HuH-7 (cell line): ENCODE data around the gene OPA3.
"Not testable (repeated sequence)": the region's sequence is repeated elsewhere in the genome, so short reads cannot be mapped to it uniquely, and the experiment has no call there.

ENCODE experiments used
- DNase-seq: peaks from one replicate; pipeline ENCODE4 v3.0.0; 2011; ENCODE audit warnings: low spot score

Gene OPA3

DNA sequence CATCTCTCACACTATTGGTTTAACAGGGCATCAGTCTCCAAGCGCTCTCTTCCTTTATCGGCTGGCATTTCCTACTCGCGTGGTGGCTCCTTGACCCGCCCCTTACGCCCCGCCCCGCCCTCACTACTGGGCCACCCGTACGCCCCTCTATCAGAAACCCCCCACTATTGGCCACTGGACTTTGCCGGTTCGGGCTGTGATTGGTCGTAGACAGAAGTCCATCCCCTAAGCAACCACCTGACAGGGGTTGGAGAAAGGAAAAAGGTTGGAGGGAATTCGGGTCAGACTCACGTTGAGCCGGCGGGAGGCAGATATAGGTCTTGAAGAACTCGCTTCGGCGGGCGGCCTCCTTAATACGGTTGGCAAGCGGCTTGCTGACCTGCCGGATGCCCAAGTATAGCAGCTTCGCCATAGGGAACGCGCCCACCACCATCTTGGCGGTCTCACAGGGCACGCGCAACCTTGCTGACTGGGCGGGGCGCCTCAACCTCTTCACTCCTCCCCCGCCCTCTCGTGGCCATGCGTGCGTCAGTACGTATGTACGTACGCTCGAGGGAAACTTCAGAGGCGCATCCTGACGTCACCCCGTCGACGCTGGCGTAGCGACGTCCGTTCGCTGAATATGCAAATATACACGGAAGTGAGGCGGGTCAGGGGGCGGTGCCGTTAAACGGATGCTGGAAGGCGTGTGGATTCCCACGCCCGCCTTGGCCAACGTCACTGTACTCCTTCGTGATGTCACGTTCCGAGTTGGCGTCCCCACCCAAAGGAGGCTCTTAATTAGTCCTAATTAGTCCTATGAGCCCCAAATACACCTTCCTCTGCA is at the start of gene OPA3:
TSS of gene OPA3 (minus strand) at position 471 of the 826 bp plus-strand sequence. CDS start at position 433, 38 bp downstream.
- DNase-seq = peak; percentile 90

DNA sequence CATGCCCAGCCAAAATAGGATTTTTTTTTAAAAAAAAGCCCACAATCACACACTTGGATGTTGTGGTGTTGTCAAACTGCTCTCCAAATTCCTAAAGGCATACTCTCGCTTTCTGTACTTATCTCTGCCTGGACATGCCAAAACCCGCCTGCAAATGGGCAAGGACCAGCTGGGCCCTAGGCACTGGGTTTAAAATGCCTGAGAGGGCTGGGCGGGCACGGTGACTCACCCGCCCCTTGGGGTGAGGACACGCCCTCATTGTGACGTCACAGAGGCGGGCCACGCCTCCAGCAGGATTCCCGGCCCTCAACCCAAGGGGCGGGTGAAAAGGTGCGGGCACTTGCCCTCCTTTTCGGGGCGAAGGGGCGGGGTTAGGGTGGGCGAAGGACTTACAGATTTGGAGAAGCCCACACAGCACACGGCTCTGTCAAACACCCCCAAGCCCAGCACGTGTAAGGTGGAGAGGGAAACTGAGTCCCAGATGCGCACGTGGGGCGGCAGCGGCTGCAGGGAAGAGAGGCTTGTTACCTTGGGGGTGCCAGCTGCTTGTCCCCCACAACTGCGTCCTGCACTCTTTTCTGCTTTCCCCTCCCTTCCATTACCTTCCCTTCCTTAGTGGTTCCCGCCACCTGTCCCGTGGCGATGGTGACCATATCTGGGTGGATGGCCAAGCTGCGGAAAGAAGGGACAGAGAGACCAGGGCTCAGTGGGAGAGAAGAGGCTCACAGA is 48.0 kb upstream of the OPA3 start:
- DNase-seq = no peak

- no peak for DNase-seq
These were observed 45.9 kb upstream of the OPA3 start for GRCh38 chr19:45630463-45630862.

DNA sequence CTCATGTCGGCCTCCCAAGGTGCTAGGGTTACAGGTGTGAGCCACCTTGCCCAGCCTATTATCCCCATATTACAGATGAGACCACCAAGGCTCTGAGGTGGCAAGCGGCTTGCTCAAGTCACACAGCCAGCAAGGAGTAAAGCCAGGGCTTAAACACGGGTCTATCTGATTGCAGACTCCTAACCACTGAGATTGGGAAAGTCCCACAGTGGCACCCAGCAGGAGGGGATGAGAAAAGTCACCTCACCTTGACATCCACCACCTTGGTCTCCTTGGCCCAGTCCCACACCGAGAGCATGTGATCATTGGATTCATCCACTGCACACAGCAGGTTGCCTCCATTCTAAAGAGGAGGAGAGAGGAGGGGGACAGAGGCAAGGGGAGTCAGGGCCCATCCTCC is 45.1 kb upstream of the OPA3 start:
- DNase-seq = no peak

DNA sequence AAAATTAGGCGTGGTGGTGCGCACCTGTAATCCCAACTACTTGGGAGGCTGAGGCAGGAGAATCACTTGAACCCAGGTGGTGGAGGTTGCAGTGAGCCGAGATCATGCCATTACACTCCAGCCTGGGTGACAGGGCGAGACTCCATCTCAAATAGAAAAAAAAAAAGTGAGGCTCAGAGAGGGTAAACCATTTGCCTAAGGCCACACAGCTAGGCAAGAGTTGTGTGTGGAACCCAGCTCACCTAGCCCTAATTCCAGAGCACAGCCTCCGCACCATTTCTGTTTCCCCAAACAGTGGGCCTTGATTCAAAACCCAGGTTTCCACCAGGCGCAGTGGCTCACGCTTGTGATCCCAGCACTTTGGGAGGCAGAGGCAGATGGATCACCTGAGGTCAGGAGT is 43.6 kb upstream of the OPA3 start:
- not testable (repeated sequence) for DNase-seq

- DNase-seq = no peak
These were observed 39.4 kb upstream of the OPA3 start for GRCh38 chr19:45623984-45624383.

GRCh38 chr19:45621976-45622503 is 37.4 kb upstream of the OPA3 start:
- no peak for DNase-seq

- no peak for DNase-seq
These were observed 36.8 kb upstream of the OPA3 start for GRCh38 chr19:45621389-45621788.

GRCh38 chr19:45616704-45617017 is 32.1 kb upstream of the OPA3 start:
- no peak for DNase-seq

DNA sequence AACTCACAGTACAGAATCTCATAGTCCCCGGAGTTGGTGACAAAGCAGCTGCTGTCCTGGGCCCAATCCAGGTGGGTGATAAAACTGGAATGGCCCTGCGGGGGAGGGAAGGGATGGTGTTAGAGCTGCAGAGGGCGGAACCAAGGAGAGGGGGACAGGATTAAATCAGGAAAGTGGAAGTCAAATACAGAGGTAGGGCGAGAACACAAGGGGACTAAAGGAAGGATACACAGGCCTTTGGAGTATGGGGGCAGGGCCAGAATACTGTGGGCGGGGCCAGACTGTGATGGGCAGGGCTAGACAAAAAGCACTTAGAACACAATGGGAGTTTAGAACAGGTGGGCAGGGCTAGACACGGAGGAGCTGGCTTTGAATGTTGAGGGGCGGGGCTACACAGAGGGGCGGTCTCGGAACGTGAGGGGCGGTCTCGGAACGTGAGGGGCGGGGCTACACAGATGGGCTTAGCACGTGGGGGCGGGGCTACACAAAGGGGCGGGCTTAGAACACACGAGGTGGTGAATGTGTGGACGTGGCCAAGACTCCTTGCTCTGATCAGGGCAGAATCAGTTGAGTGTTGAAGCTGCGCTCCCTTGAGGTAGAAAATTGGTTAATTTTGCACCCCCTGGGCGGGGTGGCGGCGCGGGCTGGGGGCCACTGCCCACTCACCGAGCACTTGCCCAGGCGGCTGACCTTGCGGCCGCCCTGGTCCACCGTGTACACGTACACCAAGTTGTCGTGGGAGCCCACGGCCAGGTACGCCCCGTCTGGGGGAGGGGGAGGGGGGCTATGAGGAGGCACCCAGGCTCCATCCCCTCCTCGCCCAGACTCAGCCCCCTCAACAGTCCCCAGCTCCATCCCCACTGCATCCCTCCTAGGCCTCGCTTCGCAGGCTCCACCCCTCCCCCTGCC is 31.4 kb upstream of the OPA3 start:
- peak; percentile 65 for DNase-seq

DNA sequence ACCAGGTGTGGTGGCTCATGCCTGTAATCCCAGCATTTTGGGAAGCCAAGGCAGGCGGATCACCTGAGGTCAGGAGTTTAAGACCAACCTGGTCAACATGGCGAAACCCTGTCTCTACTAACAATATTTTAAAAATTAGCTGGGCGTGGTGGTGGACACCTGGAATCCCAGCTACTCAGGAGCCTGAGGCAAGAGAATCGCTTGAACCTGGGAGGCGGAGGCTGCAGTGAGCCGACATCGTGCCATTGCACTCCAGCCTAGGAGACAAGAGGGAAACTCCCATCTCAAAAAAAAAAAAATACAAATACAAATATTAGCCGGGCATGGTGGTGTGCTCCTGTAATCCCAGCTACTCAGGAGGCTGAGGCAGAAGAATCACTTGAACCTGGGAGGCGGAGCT is 30.5 kb upstream of the OPA3 start:
- DNase-seq = not testable (repeated sequence)

- DNase-seq = peak; percentile 80
These were observed 29.5 kb upstream of the OPA3 start for GRCh38 chr19:45613926-45614725.

DNA sequence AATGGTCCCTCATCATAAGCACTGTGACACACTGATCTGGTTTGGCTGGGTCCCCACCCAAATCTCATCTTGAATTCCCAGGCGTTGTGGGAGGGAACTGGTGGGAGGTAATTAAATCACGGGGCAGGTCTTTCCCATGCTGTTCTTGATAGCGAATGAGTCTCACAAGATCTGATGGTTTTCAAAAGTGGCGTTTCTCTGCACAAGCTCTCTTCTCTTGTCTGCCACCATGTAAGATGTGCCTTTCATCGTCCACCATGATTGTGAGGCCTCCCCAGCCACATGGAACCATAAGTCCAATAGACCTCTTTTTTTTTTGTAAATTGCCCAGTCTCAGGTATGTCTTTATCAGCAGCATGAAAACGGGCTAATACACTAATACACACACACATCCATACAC is 24.3 kb upstream of the OPA3 start:
- DNase-seq = no peak

GRCh38 chr19:45607071-45608029 is 22.7 kb upstream of the OPA3 start:
- DNase-seq = peak; percentile 86

DNA sequence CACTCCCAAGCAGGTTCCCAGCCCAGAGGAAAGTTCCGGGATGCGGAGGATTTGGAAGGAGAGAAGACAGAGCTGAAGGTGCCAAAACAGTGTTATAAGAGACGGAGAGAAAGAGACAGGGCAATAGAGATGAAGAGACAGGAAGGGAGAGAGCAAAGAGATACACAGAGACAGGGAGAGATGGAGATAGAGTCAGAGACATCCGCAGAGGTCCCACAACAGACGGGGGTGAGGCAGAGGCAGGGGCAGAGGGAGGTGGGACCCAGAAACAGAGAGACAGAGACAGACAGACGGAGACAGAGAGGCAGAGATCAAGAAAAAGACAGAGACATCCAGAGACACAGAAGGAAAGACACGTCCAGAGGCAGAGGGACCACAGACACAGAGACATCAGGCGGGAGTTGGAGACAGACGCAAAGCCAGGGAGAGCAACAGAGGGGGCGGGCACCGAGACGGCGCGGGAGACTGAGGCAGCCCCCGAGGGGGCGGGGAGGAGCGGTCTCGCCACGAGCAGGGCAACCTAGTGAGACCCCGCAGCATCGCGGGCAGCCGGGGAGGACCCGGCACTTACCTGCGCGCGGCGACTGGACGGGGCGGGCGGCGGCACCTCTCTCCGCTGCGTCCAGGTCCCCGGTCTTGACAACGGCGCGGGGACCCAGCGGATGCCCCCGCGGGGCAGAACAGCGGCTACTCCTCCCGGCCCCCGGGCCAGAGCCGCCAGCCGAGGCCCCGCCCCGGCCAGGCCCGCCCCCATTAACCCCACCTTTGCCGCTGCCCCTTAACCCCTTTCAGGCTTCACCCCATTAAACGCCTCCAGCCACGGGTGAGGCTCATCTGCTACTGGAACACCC is 17.1 kb upstream of the OPA3 start, which contains the start of gene GPR4:
TSS of gene GPR4 (minus strand) at position 689 of the 851 bp plus-strand sequence. CDS start 10,346 bp downstream, outside the sequence.
- DNase-seq = no peak

- DNase-seq = no peak
These were observed 16.5 kb upstream of the OPA3 start for GRCh38 chr19:45601115-45601514.

DNA sequence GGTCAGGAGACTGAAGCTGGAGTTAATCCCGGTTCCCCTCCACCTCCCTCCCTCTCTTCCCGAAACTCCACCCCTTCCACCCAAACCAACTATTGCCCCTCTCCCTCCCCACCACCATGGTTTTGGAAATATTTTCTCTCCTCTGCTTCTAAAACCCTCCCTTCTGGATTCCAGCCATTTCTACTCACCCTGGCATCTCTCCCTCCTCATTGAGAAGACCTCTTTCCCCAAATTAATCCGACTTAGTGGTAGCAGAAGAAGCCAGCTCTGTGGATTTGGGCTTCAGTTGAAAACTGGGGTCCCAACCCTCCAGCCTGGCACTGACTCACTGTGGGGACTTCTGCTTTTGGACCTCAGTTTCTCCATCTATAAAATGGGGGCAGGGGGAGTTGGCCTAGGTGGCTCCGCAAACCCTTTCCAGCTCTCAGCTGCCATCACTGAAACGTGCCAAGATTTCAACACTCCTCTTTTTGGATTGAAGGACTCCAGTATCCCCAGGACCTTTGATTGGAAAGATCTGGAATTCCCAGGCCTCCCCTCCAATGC is 15.8 kb upstream of the OPA3 start:
- DNase-seq = no peak

DNA sequence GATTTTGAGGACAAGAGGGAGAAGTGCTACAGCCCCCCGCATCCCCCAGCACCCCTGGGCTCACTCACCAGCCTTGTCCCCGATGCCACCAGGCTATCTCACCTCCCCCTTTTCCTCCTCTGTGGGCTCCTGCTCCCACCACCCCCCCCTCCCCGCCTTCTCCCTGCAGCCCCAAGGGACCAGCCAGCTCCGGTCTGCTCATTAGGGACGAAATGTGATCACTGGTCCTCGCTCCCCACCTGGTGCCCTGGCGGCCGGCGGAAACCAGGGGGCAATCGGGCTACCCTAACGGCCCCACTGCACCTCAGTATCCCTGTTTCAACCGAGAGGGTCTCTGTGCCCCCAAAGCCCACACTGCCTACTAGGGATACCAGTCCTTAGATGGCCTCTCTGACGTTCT is 14.7 kb upstream of the OPA3 start:
- no peak for DNase-seq
